Measurements from ENCODE around the gene ADCY2. TPM values are rescaled to one million over a fixed set of nuclear protein-coding genes. Genes with fewer than 3 reads are reported as not detected.

Gene ADCY2
- total RNA-seq, 1 donor from 2014 or later = not detected

GRCh38 chr5:7728076-7728475 lies 332.1 kb downstream of the ADCY2 start:
- no peak for DNase-seq (ENCODE audit: low spot score)
- H3K4me3 Mint-ChIP-seq = no peak overlapping the region
- no peaks in the 10 kb centered on the region for H3K36me3 Mint-ChIP-seq (ENCODE audit: low read depth)
- H3K9me3 Mint-ChIP-seq = no peaks in the 10 kb centered on the region
- no peaks in the 10 kb centered on the region for H3K4me1 Mint-ChIP-seq (ENCODE audit: low read depth)
- H3K27ac Mint-ChIP-seq = no peak overlapping the region
- no peaks in the 10 kb centered on the region for H3K27me3 Mint-ChIP-seq (ENCODE audit: insufficient read depth)
- intact Hi-C loops (cut with micrococcal nuclease) = no loop called here

- intact Hi-C loops (cut with micrococcal nuclease) = no loop called here
- Mint-ChIP-seq H3K4me1 (ENCODE audit: low read depth) (no peaks in the 10 kb centered on the region), H3K27me3 (ENCODE audit: insufficient read depth) (no peaks in the 10 kb centered on the region), H3K9me3 (no peaks in the 10 kb centered on the region), H3K36me3 (ENCODE audit: low read depth) (no peaks in the 10 kb centered on the region), H3K4me3 (no peak overlapping the region), H3K27ac (no peak overlapping the region)
- no peak for DNase-seq (ENCODE audit: low spot score)
These were observed 345.6 kb downstream of the ADCY2 start for GRCh38 chr5:7741415-7742065.

- no peak for DNase-seq (ENCODE audit: low spot score)
- intact Hi-C loops (cut with micrococcal nuclease) = no loop called here
- H3K36me3 Mint-ChIP-seq (ENCODE audit: low read depth) = no peaks in the 10 kb centered on the region
- H3K27me3 Mint-ChIP-seq (ENCODE audit: insufficient read depth) = no peaks in the 10 kb centered on the region
- H3K4me3 Mint-ChIP-seq = no peak overlapping the region
- H3K9me3 Mint-ChIP-seq = no peaks in the 10 kb centered on the region
- H3K4me1 Mint-ChIP-seq (ENCODE audit: low read depth) = no peaks in the 10 kb centered on the region
- no peak overlapping the region for H3K27ac Mint-ChIP-seq
These were observed 346.3 kb downstream of the ADCY2 start for GRCh38 chr5:7742241-7742656.

GRCh38 chr5:7745882-7746610 lies 350.1 kb downstream of the ADCY2 start:
- H3K4me3 Mint-ChIP-seq = no peak overlapping the region
- DNase-seq (ENCODE audit: low spot score) = peak; percentile 4
- no peaks in the 10 kb centered on the region for H3K4me1 Mint-ChIP-seq (ENCODE audit: low read depth)
- no peaks in the 10 kb centered on the region for H3K27me3 Mint-ChIP-seq (ENCODE audit: insufficient read depth)
- no peaks in the 10 kb centered on the region for H3K9me3 Mint-ChIP-seq
- H3K36me3 Mint-ChIP-seq (ENCODE audit: low read depth) = no peaks in the 10 kb centered on the region
- H3K27ac Mint-ChIP-seq = no peak overlapping the region
- intact Hi-C loops (cut with micrococcal nuclease) = loop anchor here (1.0 to 2.0 kb wide), 2 partner anchors 925 to 981 kb away; no protein-coding TSS in a partner anchor

- intact Hi-C loops (cut with micrococcal nuclease) = loop anchor here (2.0 kb wide), 1 partner anchor 927 kb away; no protein-coding TSS in a partner anchor
- DNase-seq (ENCODE audit: low spot score) = no peak
- H3K4me3 Mint-ChIP-seq = no peak overlapping the region
- H3K9me3 Mint-ChIP-seq = no peaks in the 10 kb centered on the region
- H3K4me1 Mint-ChIP-seq (ENCODE audit: low read depth) = no peaks in the 10 kb centered on the region
- no peaks in the 10 kb centered on the region for H3K27me3 Mint-ChIP-seq (ENCODE audit: insufficient read depth)
- no peaks in the 10 kb centered on the region for H3K36me3 Mint-ChIP-seq (ENCODE audit: low read depth)
- no peak overlapping the region for H3K27ac Mint-ChIP-seq
These were observed 351.8 kb downstream of the ADCY2 start for GRCh38 chr5:7747728-7748127.

- H3K27me3 Mint-ChIP-seq (ENCODE audit: insufficient read depth) = peaks cover 4% of the 10 kb centered on the region
- H3K27ac Mint-ChIP-seq = no peak overlapping the region
- H3K9me3 Mint-ChIP-seq = no peaks in the 10 kb centered on the region
- no peak overlapping the region for H3K4me3 Mint-ChIP-seq
- H3K4me1 Mint-ChIP-seq (ENCODE audit: low read depth) = no peaks in the 10 kb centered on the region
- H3K36me3 Mint-ChIP-seq (ENCODE audit: low read depth) = no peaks in the 10 kb centered on the region
- intact Hi-C loops (cut with micrococcal nuclease) = no loop called here
- DNase-seq (ENCODE audit: low spot score) = no peak
These were observed 353.7 kb downstream of the ADCY2 start for GRCh38 chr5:7749626-7750025.

- Mint-ChIP-seq H3K36me3 (ENCODE audit: low read depth) (no peaks in the 10 kb centered on the region), H3K4me1 (ENCODE audit: low read depth) (no peaks in the 10 kb centered on the region), H3K4me3 (no peak overlapping the region), H3K27me3 (ENCODE audit: insufficient read depth) (peaks cover 4% of the 10 kb centered on the region), H3K9me3 (no peaks in the 10 kb centered on the region), H3K27ac (no peak overlapping the region)
- DNase-seq (ENCODE audit: low spot score) = no peak
- intact Hi-C loops (cut with micrococcal nuclease) = no loop called here
These were observed 355.9 kb downstream of the ADCY2 start for GRCh38 chr5:7751874-7752273.

- no peak for DNase-seq (ENCODE audit: low spot score)
- intact Hi-C loops (cut with micrococcal nuclease) = no loop called here
- H3K36me3 Mint-ChIP-seq (ENCODE audit: low read depth) = no peaks in the 10 kb centered on the region
These were observed 357.2 kb downstream of the ADCY2 start for GRCh38 chr5:7753181-7753580.

GRCh38 chr5:7753596-7753995 lies 357.7 kb downstream of the ADCY2 start:
- peaks cover 4% of the 10 kb centered on the region for H3K27me3 Mint-ChIP-seq (ENCODE audit: insufficient read depth)
- intact Hi-C loops (cut with micrococcal nuclease) = no loop called here

More at GRCh38 chr5:7753181-7753580, 357.2 kb downstream of the ADCY2 start:
- H3K27me3 Mint-ChIP-seq (ENCODE audit: insufficient read depth) = peaks cover 4% of the 10 kb centered on the region
- H3K27ac Mint-ChIP-seq = no peak overlapping the region
- no peak overlapping the region for H3K4me3 Mint-ChIP-seq
- H3K4me1 Mint-ChIP-seq (ENCODE audit: low read depth) = no peaks in the 10 kb centered on the region
- no peaks in the 10 kb centered on the region for H3K9me3 Mint-ChIP-seq

GRCh38 chr5:7754490-7754889 lies 358.6 kb downstream of the ADCY2 start:
- DNase-seq (ENCODE audit: low spot score) = no peak
- Mint-ChIP-seq H3K4me1 (ENCODE audit: low read depth) (no peaks in the 10 kb centered on the region), H3K4me3 (no peak overlapping the region), H3K27ac (no peak overlapping the region), H3K36me3 (ENCODE audit: low read depth) (no peaks in the 10 kb centered on the region), H3K9me3 (no peaks in the 10 kb centered on the region), H3K27me3 (ENCODE audit: insufficient read depth) (peaks cover 4% of the 10 kb centered on the region)
- intact Hi-C loops (cut with micrococcal nuclease) = no loop called here

More at GRCh38 chr5:7753596-7753995, 357.7 kb downstream of the ADCY2 start:
- Mint-ChIP-seq H3K27ac (no peak overlapping the region), H3K4me1 (ENCODE audit: low read depth) (no peaks in the 10 kb centered on the region), H3K9me3 (no peaks in the 10 kb centered on the region), H3K4me3 (no peak overlapping the region), H3K36me3 (ENCODE audit: low read depth) (no peaks in the 10 kb centered on the region)
- no peak for DNase-seq (ENCODE audit: low spot score)

- intact Hi-C loops (cut with micrococcal nuclease) = loop anchor here (5.0 kb wide), 1 partner anchor 102 kb away; no protein-coding TSS in a partner anchor
- no peaks in the 10 kb centered on the region for H3K36me3 Mint-ChIP-seq (ENCODE audit: low read depth)
- H3K27me3 Mint-ChIP-seq (ENCODE audit: insufficient read depth) = peaks cover 4% of the 10 kb centered on the region
- no peak overlapping the region for H3K4me3 Mint-ChIP-seq
- H3K27ac Mint-ChIP-seq = no peak overlapping the region
- no peaks in the 10 kb centered on the region for H3K9me3 Mint-ChIP-seq
- no peaks in the 10 kb centered on the region for H3K4me1 Mint-ChIP-seq (ENCODE audit: low read depth)
- peak; percentile 7 for DNase-seq (ENCODE audit: low spot score)
These were observed 359.2 kb downstream of the ADCY2 start for GRCh38 chr5:7754997-7755596.

- intact Hi-C loops (cut with micrococcal nuclease) = loop anchor here (5.0 kb wide), 1 partner anchor 101 kb away; no protein-coding TSS in a partner anchor
- Mint-ChIP-seq H3K27me3 (ENCODE audit: insufficient read depth) (peaks cover 4% of the 10 kb centered on the region), H3K9me3 (no peaks in the 10 kb centered on the region)
These were observed 360.0 kb downstream of the ADCY2 start for GRCh38 chr5:7755958-7756357.

GRCh38 chr5:7756453-7756852 lies 360.5 kb downstream of the ADCY2 start:
- no peaks in the 10 kb centered on the region for H3K36me3 Mint-ChIP-seq (ENCODE audit: low read depth)
- peaks cover 4% of the 10 kb centered on the region for H3K27me3 Mint-ChIP-seq (ENCODE audit: insufficient read depth)
- H3K4me1 Mint-ChIP-seq (ENCODE audit: low read depth) = no peaks in the 10 kb centered on the region
- H3K9me3 Mint-ChIP-seq = no peaks in the 10 kb centered on the region
- intact Hi-C loops (cut with micrococcal nuclease) = loop anchor here (5.0 kb wide), 1 partner anchor 101 kb away; no protein-coding TSS in a partner anchor
- H3K4me3 Mint-ChIP-seq = no peak overlapping the region
- DNase-seq (ENCODE audit: low spot score) = no peak
- no peak overlapping the region for H3K27ac Mint-ChIP-seq

More at GRCh38 chr5:7755958-7756357, 360.0 kb downstream of the ADCY2 start:
- Mint-ChIP-seq H3K36me3 (ENCODE audit: low read depth) (no peaks in the 10 kb centered on the region), H3K27ac (no peak overlapping the region), H3K4me1 (ENCODE audit: low read depth) (no peaks in the 10 kb centered on the region), H3K4me3 (no peak overlapping the region)
- DNase-seq (ENCODE audit: low spot score) = no peak
